GM21526 (cell line): ENCODE measurements around the gene MCM7.

Experiments used
- ATAC-seq: cut with Tn5 transposase; IDR thresholded peaks from one replicate; pipeline ENCODE4 v1.9.1; 2021; ENCODE audit warnings: moderate library complexity; ENCODE audit not compliant: unreplicated experiment, low FRiP score

MCM7 gene

GRCh38 chr7:100075418-100075817, 25.8 kb downstream of the MCM7 start:
- ATAC-seq = no peak

- no peak for ATAC-seq
Measured at GRCh38 chr7:100074841-100075240, 26.4 kb downstream of the MCM7 start.

DNA sequence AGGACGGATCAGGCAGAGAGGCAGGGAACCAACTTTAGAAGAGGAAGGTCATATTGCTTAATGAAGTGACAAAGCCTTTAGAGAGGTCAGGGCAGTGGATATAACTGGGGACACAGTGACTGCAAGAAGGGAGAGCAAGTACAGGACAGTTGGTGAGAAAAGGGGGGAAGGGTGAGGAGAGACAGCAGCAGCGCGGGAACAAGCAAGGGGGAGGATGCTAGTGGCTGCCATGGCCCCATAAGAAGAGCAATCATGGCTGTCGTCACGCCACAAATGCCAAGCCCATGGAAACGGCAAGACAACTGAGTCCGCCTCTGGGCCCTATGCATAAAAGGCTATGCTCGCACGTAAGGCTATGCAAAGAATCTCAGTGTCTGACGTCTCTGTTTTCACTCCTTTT, 28.7 kb downstream of the MCM7 start:
- no peak for ATAC-seq

- ATAC-seq = no peak
Measured at GRCh38 chr7:100071018-100071723, 30.0 kb downstream of the MCM7 start.

DNA sequence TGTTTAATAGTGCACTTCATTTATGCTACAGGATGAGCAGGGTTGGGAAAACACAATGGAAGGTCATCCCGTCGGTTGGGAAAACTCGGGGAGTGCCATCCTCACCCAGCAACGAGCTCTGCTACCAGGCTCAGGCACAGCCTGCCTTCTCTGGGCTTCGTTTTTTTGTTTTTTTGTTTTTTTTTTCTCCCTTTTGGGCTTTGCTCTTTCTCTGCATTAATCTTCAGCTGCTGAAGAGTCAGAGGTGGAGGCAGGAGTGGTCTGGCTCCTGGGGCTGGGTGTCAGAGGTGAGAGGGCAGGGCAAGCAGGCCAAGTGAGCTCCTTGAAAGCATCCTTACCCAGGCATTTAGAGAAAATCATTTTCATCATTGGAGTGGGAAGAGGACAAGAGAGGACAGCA, 31.2 kb downstream of the MCM7 start:
- no peak for ATAC-seq

GRCh38 chr7:100066953-100067352, 34.2 kb downstream of the MCM7 start:
- ATAC-seq = no peak

GRCh38 chr7:100065452-100066186, 35.6 kb downstream of the MCM7 start:
- no peak for ATAC-seq

DNA sequence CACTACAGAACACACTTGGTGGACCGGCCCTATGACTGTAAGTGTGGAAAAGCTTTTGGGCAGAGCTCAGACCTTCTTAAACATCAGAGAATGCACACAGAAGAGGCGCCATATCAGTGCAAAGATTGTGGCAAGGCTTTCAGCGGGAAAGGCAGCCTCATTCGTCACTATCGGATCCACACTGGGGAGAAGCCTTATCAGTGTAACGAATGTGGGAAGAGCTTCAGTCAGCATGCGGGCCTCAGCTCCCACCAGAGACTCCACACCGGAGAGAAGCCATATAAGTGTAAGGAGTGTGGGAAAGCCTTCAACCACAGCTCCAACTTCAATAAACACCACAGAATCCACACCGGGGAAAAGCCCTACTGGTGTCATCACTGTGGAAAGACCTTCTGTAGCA, 37.0 kb downstream of the MCM7 start:
- no peak for ATAC-seq

DNA sequence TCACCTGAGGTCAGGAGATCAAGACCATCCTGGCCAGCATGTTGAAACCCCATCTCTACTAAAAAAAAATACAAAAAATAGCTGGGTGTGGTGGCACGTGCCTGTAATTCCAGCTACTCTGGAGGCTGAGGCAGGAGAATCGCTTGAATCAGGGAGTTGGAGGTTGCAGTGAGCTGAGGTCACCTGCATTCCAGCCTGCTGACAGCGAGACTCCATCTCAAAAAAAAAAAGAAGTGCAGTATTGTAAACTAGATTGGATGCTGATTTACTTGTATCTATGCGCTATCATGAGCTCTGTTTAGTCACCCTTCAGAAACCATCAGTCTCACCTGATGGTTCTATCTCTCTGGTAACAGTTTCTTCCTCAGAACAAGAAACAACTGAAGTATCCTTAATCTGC, 37.8 kb downstream of the MCM7 start:
- ATAC-seq = no peak

GRCh38 chr7:100061518-100062193, 39.5 kb downstream of the MCM7 start:
- ATAC-seq = no peak

- ATAC-seq = no peak
Measured at GRCh38 chr7:100059251-100059739, 41.9 kb downstream of the MCM7 start.

DNA sequence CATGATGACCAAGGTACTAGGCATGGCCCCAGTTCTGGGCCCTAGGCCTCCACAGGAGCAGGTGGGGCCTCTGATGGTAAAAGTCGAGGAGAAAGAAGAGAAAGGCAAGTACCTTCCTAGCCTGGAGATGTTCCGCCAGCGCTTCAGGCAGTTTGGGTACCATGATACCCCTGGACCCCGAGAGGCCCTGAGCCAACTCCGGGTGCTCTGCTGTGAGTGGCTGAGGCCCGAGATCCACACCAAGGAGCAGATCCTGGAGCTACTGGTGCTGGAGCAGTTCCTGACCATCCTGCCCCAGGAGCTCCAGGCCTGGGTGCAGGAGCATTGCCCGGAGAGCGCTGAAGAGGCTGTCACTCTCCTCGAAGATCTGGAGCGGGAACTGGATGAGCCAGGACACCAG, 44.2 kb downstream of the MCM7 start:
- no peak for ATAC-seq

DNA sequence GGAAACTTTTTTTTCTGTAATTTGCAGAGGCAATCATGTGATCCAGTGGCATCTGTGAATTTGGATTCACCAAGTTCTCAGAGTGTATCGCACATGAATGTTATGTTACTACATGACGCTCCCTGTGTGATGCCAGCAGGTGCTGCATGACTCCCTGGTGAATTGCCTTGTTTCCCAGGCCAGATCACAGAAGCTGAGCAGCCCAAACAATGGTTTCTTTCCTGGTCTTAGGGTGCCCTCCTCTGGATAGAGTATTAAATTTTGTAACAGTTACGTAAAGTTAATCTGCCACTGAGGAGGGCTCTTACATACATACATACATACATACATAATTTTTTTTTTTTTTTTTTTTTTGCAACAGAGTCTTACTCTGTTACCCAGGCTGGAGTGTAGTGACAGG, 48.0 kb downstream of the MCM7 start:
- ATAC-seq = no peak

GRCh38 chr7:100051611-100052010, 49.6 kb downstream of the MCM7 start:
- no peak for ATAC-seq

DNA sequence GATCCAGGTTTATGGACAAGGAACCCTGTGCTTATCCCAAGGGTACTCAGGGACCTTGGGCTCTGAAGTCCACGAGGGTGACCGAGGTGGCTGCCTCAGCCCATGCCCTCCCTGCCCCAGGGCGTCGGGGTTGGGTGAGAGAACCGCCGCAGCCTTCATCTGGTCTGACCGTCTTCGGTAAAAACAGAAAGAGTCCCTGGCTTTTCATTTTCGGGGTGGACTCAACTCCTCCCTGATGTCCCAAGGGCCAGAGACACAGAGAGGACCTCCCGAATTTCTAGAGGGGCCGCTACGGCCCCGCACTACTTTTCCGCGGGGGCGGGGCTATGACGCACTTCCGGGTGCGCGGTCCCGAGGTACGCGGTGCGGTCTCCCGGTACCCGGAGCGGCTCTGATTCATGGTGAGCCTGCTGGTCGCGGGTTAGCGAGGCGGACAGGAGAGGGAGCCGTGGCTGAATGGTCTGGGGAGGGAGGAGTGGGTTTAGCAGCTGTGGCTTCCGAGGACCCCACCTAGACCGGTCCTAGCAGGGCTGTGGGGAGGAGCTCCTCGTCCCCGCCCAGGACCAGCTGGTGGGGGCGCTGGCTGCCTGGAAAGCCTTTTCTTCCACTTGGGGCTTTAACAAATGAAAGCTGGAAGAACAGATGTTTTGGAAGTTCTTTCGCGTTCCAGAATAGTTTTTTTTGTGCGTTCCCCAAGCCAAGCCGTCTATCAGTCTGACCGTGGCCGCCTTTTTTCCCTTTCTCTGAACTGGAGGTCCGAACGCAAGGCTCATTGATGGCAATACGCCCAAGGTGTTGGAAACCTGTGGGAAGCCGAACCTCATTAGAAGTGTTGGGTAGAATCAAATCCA, 51.5 kb downstream of the MCM7 start, which contains the start of gene ZSCAN21:
TSS of gene ZSCAN21 (plus strand) at position 334 of the 851 bp plus-strand sequence. CDS start 7,233 bp downstream, outside the sequence.
- peak; percentile 80 for ATAC-seq

DNA sequence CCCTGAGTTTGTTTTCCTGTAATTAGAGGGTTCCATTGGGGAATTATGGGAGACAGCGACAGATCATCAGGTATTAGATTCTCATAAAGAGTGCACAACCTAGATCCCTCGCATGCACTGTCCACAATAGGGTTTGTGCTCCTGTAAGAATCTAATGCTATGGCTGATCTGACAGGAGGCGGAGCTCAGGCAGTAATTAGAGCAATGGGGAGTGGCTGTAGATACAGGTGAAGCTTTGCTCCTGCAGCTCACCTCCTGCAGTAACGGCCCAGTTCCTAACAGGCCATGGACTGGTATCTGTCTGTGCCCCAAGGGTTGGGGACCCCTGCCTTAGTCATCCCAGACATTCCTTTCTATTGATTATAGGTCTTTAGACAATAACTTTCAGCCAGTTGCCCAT, 52.5 kb downstream of the MCM7 start:
- ATAC-seq = no peak

GRCh38 chr7:100044718-100045117, 56.5 kb downstream of the MCM7 start:
- no peak for ATAC-seq
